HL-60/S4 treated with retinoic acid at 250 ng/mL for 4 days and 3 days (cell line): Measurements from ENCODE around the gene KLF6.

ENCODE experiments used
- in situ Hi-C: fragments of 300-500 bp; cut with MboI; formaldehyde crosslinking; loops from 2 replicates; pipeline ENCODE4 v1.7.0; 2022; ENCODE audit warnings: low sequenced_read_pairs

Gene KLF6

GRCh38 chr10:3784510-3785250 lies at the start of gene KLF6:
KLF6 (minus strand) TSS chr10:3785209; CDS start chr10:3785014, 195 bp downstream.
- in situ Hi-C loops = no loop called here

DNA sequence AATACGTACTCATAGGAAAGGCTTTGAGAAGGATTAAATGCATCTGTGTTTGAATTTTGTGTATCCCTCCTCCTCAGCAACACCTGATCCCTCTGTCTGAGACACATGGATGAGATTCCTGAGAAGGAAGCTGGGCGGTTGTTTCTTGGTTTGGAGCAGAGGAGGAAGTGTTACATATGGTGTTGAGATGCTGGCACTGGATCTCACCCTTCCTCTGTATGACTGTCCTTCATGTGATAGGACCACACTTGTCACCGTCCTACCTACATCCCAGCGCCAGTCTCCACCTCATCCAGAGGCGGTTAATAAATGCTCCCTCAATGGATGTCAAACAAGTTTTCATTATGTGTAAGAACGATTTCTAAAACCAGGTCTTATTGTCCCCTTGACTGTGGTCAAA lies 49.4 kb upstream of the KLF6 start:
- in situ Hi-C loops = no loop called here

DNA sequence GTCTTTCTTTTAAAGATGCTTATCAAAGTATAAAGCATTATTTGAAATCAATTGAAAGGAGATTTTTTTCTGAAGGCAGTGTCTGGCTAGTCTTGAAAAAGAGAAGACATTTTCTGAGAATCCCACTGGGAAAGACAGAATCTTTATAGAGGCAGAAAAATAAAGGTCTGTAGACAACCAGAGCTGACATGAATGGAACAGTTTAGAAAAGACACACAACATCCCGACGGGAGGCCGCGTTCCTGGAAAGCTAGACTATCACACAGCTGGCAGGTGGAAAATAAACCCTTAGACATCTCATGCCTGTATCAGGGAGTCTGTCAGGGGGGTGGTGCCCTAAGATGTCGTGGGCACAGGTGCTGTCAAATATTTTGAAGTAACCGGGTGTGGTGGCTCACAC lies 48.0 kb upstream of the KLF6 start:
- in situ Hi-C loops = no loop called here

GRCh38 chr10:3832022-3832786 lies 47.2 kb upstream of the KLF6 start:
- in situ Hi-C loops = no loop called here

GRCh38 chr10:3831608-3832007 lies 46.6 kb upstream of the KLF6 start:
- in situ Hi-C loops = no loop called here

GRCh38 chr10:3830946-3831345 lies 45.9 kb upstream of the KLF6 start:
- in situ Hi-C loops = no loop called here

GRCh38 chr10:3829156-3830050 lies 44.4 kb upstream of the KLF6 start:
- in situ Hi-C loops = no loop called here

DNA sequence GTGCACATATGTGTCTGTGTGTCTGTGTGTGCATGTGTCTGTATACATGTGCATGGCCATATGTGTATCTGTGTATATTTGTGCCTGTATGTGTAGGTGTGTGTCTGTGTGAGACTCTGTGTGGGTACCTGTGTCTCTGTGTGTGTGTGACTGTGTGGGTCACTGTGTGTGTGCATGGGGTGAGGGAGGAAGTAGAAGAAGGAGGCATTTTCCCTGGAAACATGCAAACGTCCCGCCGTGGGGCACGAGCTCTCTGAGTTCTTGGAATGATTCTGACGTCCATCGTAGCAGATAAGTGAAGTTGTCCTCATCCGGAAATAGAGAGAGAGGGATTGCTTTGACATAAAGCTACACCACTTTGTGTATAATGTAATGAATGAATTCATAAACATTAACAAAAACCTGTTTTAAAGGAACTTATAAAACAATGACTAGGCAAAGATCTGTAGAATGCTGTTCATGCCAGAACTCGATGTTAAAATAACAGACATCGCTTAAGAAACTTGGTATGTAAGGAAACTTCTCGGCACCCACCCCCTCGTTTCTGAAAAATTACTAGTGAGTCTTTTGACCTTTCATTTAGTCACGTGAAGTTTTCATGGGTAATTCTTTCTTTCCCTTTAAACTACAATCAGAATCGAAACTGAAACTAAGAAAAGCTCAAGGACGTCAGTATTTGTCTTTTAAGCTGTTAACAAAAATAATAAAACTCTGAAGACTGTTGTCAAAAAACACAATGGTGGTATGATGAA lies 43.6 kb upstream of the KLF6 start:
- in situ Hi-C loops = no loop called here

DNA sequence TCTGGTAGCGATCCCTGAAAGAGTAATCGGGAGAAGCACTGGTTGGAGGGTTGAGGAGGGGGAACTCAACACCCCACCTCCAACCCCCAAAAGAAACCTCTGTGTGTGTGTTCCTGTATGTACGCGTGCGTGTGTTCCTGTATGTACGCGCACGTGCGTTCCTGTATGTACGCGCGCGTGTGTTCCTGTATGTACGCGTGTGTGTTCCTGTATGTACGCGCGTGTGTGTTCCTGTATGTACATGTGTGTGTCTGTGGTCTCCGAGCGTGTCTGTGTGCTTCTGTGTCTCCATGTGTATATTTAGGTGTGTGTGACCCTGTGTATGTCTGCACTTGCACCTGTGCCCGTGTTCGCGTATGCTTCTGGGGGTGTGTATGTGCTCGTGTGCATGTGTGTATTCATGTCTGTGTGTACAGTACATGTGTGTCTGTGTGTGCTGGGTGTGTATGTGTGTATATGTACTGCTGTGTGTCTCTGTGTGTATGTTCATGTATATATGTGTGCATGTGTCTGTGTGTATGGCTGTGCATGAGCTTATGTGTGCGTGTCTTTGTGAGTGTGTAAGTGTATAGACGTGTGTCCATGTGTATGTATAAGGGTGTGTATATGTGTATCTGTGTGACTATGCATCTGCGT lies 42.9 kb upstream of the KLF6 start:
- in situ Hi-C loops = no loop called here

DNA sequence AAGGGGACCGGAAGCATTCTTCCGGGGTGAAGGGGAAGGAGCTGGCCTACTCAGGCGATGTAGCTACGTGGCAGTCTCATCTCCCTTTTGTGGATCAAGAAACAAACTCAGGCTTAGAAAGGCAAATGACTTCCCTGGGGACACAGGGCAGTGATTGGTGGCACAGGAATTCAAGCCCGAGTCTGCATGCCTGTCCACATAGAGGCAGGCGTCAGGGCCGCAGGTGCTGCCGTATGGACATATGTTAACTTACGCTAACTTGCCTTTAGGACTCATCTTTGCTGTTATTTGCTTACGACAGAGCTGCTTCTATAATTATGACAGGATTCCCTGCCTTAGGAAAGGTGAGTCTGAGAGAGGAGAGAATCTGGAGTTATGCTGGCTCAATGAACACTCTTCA lies 42.3 kb upstream of the KLF6 start:
- in situ Hi-C loops = no loop called here

- in situ Hi-C loops = no loop called here
Measured at GRCh38 chr10:3825862-3826351, 40.9 kb upstream of the KLF6 start.

GRCh38 chr10:3825244-3825643 lies 40.2 kb upstream of the KLF6 start:
- in situ Hi-C loops = no loop called here

GRCh38 chr10:3822541-3823330 lies 37.7 kb upstream of the KLF6 start:
- in situ Hi-C loops = no loop called here

DNA sequence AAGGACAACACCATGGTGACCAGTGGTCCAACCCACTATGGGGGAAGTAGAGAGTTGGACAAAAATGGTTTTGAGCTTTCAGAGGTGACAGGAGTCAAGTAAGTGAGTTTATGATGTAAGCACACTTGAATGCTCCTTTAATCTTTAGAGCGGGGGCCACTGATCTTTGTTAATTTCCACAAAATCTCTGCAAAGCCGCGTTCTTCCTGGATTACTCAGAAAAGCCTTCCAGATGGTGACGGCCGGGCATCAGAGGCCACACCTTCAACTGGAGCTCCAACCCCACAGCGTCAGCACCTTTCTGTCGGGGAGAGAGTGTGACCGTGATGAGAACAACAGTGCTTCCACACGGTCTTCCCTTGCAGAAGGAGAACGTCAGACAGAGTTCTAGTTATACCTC lies 35.2 kb upstream of the KLF6 start:
- in situ Hi-C loops = no loop called here

DNA sequence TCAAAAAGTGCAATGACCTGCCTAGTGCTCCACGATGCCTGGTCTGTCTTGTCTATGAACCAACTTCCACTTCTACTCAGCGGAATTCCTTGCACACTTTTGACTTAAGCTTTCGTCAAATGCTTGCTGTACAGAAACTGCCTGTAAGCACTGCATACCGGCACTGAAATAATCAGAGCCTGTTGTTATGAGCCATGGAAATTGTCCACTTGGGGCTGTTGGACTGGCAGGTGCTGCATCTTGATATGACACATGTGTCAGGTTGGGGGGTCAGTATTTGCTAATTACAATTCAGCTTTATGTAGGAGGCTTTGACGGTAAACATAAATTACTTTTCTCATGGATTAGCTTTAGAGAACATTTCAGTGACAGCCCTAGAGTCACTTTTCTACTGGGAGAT lies 32.0 kb upstream of the KLF6 start:
- in situ Hi-C loops = no loop called here

DNA sequence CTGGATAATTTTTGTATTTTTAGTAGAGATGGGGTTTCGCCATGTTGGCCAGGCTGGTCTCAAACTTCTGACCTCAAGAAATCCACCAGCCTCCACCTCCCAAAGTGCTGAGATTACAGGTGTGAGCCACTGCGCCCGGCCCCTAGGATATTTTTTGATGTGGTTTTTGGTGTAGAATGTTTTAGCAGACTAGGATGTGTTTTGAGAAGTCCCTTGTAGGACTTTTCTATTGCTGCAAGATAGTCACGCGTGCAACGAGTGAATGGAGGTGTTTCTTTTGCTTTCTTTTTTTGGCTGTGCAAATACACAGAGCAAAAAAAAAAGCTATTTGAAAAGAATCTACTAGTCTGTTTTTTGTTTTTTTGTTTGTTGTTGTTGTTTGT lies 29.8 kb upstream of the KLF6 start:
- in situ Hi-C loops = no loop called here

DNA sequence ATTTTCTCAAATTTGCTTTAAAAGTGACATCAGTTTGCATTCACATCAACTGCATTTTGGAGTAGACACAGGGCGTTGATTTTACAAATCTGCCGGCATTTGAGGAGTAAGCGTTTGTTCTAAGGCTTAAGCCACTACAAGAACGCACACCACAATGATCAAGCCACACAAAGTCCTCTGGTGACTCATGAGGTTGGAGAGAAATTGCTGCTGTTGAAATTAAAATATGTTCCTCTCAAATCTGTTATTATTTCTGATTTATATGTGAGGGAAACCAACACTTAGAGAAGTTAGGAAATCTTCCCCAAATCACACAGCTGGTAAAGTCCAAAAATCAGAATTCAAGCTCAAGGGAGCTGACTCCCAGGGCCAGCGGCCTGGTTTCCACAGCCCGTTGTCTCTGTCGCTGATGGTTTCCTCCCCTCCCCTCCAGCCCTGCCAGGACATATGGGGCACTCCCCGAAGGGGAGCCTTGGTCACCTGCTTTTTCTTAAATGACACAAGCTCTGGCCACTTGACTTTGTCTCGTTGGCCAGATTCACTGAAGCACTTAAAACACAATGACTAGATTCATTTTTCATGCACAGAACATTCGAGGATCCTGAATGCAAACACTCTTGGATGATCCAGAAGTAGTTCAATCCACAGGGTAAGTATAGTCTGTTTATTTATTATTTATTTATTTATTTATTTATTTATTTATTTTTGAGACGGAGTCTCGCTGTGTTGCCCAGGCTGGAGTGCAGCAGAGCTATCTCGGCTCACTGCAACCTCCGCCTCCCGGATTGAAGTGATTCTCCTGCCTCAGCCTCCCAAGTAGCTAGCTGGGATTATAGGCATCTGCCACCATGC lies 29.2 kb upstream of the KLF6 start:
- in situ Hi-C loops = no loop called here

DNA sequence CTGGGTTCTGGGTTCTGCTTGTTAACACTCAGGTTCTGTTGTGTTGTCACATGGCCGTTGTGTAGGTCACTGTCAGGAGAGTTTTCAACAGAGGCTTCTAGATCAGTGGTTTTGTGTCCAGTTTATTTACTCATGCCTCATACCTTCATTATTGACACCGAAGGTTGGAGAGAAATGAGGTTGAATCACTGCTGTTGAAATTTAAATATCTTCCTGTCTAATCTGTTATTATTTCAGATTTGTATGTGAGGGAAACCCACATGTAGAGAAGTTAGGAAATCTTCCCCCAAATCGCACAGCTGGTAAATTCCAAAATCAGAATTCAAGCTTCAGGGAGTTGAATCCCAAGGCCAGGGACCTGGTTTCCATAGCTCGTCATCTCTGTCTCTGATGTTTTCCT lies 28.3 kb upstream of the KLF6 start:
- in situ Hi-C loops = no loop called here
